GM12865 (cell line): ENCODE results near the gene LACTBL1.

Experiments
- DNase-seq: peaks from one replicate; pipeline ENCODE4 v3.0.0; 2010; ENCODE audit warnings: low read depth
- H3K4me3 ChIP-seq: 2 replicates; pipeline ENCODE4 v1.5.1; 2011; ENCODE audit warnings: mild to moderate bottlenecking, low read depth, low read length, control low read depth
- CTCF ChIP-seq: IDR thresholded peaks from 2 replicates; pipeline ENCODE4 v1.5.1; 2011; ENCODE audit warnings: low read length, control low read depth, low read depth, inconsistent platforms; ENCODE audit not compliant: insufficient read depth; ENCODE audit errors: missing control alignments

LACTBL1 gene

GRCh38 chr1:22920734-22921451 lies 51.8 kb downstream of the LACTBL1 start:
- DNase-seq: no peak
- H3K4me3 ChIP-seq: no peak overlapping the region
- no peak for TF ChIP-seq CTCF

GRCh38 chr1:22920026-22920733 lies 52.5 kb downstream of the LACTBL1 start:
- no peak overlapping the region for H3K4me3 ChIP-seq
- no peak for DNase-seq
- no peak for TF ChIP-seq CTCF

GRCh38 chr1:22919341-22920025 lies 53.2 kb downstream of the LACTBL1 start:
- no peak for TF ChIP-seq CTCF
- H3K4me3 ChIP-seq: no peak overlapping the region
- DNase-seq: no peak

DNA sequence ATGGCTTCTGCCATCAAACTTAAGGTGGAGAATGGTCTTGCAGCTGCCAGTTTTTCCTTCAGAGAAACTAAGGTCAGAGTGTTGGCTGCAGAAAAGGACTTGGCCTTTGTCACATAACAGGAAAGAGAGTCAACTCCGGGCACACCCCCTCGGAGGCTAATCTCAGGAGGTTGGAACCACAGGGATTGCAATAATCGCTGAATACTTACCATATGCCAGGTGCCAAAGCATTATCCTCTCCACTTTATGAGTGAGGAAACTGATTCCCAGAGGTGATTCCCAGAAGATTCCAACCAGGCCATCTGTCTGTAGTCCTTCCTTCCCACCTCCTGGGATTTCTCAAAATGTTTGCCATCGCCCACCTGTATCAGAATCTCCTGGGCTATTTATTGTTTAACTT lies 54.0 kb downstream of the LACTBL1 start:
- H3K4me3 ChIP-seq: no peak overlapping the region
- no peak for DNase-seq
- TF ChIP-seq CTCF: no peak

- TF ChIP-seq CTCF: no peak
- DNase-seq: no peak
- H3K4me3 ChIP-seq: no peak overlapping the region
These were observed 54.7 kb downstream of the LACTBL1 start for GRCh38 chr1:22917989-22918388.

DNA sequence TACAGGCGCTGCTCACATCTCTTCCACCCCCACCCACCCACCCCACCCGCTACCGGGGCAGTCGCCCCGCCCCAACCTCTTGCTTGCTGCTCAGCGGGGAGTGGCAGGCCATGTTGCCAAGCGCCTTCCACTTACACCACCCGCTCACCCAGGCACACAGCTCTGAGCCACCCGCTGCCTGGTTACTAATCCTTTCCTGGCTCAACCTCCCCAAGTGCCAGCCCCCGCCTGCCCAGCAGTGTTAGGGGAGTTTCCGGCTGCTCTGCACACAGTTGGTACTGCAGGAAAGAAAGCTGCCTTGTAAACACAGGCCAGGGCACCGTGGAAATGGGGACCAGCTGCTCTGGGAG lies 56.2 kb downstream of the LACTBL1 start:
- no peak overlapping the region for H3K4me3 ChIP-seq
- no peak for DNase-seq
- no peak for TF ChIP-seq CTCF
